GM12801 (cell line): ENCODE data around the gene GAS2L1.

Source experiments
- CTCF ChIP-seq: IDR thresholded peaks from one replicate; pipeline ENCODE4 v1.5.1; 2011; ENCODE audit warnings: control low read depth; ENCODE audit not compliant: insufficient read length; ENCODE audit errors: extremely low read depth

The GAS2L1 gene

DNA sequence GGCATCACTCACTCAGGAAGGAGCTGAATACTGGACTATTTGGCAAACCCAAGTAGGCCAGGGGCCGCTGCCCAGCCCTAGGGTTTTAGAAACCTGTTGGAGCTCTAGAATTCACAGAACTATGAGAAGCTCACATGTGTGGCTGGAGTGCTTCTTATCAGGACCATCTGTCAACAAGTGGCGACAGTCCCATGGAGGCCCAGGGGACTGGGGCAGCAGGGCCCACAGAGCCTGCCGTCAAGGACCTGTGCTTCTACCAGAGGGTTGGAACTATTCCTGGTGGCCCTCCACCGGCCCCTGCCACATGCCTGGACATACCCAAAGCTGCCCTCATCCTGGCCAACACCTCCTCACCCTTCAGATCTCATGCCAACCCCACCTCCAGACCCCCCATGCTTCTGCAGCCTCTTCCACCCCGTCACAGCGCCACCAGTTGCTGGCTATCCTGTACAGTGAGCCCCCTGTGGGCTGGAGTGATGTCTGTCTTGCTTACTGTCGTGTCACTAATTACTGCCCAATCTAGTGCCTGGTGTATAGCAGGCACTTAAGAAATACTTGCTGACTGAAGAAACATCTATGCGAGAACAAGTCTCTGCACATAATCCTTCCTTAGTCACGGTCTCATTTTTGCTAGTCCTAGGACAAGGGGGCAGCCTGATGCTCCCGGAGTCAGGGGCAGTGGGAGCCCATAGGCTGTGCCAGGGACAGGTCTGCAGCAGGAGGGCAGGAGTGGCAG, 36.3 kb downstream of the GAS2L1 start:
- TF ChIP-seq CTCF = no peak

- TF ChIP-seq CTCF = no peak
These were observed 36.9 kb downstream of the GAS2L1 start for GRCh38 chr22:29343313-29343805.

- no peak for TF ChIP-seq CTCF
These were observed 37.7 kb downstream of the GAS2L1 start for GRCh38 chr22:29344137-29344536.

DNA sequence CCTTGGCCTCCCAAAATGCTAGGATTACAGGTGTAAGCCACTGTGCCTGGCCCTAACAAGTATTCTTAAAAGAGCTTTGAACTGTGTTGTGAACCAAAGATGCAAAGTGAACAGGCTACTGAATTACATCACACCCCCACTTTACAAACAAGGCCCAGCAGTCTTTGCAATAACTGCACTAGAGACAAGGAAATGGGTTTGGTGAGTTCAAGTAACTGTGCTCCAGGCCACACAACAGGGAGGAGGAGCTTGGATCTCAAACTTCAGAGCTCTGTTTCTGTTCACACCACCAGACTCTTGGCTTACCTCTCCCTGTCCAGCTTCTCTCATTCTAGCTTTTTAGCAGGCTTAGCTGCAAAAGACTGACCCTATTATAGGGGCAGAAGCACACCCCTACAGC, 39.5 kb downstream of the GAS2L1 start:
- TF ChIP-seq CTCF = no peak

DNA sequence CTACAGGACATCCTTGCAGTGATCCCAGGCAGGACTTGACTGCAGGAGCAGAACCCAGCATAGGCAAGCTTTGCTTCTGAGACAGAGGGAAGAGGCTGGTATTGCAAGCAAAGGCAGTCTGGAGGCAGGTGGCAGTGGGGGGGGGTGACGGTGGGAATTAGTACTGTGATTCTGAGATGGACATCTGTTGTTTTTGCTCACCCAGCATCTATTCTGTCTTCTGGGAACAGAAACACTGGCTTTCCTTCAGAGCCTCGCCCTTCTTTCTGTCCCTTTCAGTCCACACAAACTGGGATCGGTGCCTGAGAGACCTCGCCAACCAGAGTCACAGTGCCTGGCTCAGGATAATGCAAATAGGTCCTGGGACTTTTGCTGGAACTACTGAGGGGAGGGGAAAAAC, 40.2 kb downstream of the GAS2L1 start:
- no peak for TF ChIP-seq CTCF

- no peak for TF ChIP-seq CTCF
These were observed 41.6 kb downstream of the GAS2L1 start for GRCh38 chr22:29348041-29348440.

DNA sequence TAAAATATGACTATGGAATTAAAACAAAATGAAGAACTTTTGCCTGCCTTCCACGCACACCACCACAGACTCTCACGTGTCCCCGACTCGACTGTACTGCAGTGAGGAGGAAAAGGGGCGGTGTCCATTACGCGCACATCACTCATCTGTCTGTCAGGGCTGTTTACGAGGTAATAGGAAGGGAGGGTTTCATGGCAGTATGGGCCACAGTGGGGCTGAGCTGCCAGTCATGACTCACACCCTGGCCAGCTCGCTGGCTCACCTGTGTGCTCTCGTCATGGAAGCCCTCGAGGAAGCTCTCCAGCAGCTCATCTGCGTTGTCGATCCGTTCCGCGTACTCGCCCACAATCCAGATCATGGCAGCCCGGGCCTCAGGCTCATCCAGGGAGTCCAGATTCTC, 42.5 kb downstream of the GAS2L1 start:
- TF ChIP-seq CTCF = no peak
